HEK293T (cell line): ENCODE results near the gene RGMB.

Experiments used
- CTCF ChIA-PET: fragments of 350-600 bp; formaldehyde crosslinking; extraction: SDS; loops from one replicate; lab custom pipeline; 2021; ENCODE audit warnings: antibody characterized with exemption, inconsistent platforms; lab: Yijun Ruan, JAX
- POLR2A ChIA-PET: fragments of 350-600 bp; formaldehyde crosslinking; extraction: SDS; loops from one replicate; lab custom pipeline; 2020; ENCODE audit warnings: antibody characterized with exemption, inconsistent platforms; lab: Yijun Ruan, JAX
- DNase-seq: peaks from one replicate; pipeline ENCODE4 v3.0.0; 2012; ENCODE audit warnings: mixed read lengths; ENCODE audit errors: extremely low spot score
- ARNT ChIP-seq: fragments of 450-650 bp; IDR thresholded peaks from 2 replicates; pipeline ENCODE4 v1.6.1; 2017; ENCODE audit warnings: mild to moderate bottlenecking
- BHLHE40 ChIP-seq: fragments of 450-650 bp; IDR thresholded peaks from 2 replicates; pipeline ENCODE4 v1.6.1; 2016; ENCODE audit warnings: mild to moderate bottlenecking, moderate library complexity, borderline replicate concordance
- CTBP1 ChIP-seq: fragments of 450-650 bp; IDR thresholded peaks from 2 replicates; pipeline ENCODE4 v1.6.1; 2016; ENCODE audit warnings: borderline replicate concordance
- ELF4 ChIP-seq: fragments of 450-650 bp; IDR thresholded peaks from 2 replicates; pipeline ENCODE4 v1.6.1; 2017; ENCODE audit warnings: antibody characterized with exemption
- FOXA1 ChIP-seq: fragments of 450-650 bp; IDR thresholded peaks from 2 replicates; pipeline ENCODE4 v1.6.1; 2016; ENCODE audit warnings: mild to moderate bottlenecking
- FOXK2 ChIP-seq: fragments of 450-650 bp; IDR thresholded peaks from 2 replicates; pipeline ENCODE4 v1.6.1; 2016; ENCODE audit warnings: mild to moderate bottlenecking
- FOXM1 ChIP-seq: fragments of 450-650 bp; IDR thresholded peaks from 2 replicates; pipeline ENCODE4 v1.6.1; 2017; ENCODE audit warnings: mild to moderate bottlenecking, borderline replicate concordance
- HDGF ChIP-seq: fragments of 450-650 bp; IDR thresholded peaks from 2 replicates; pipeline ENCODE4 v1.6.1; 2017; ENCODE audit warnings: antibody characterized with exemption, borderline replicate concordance
- L3MBTL2 ChIP-seq: fragments of 450-650 bp; conservative IDR thresholded peaks from 2 replicates; pipeline ENCODE4 v1.6.1; 2016; ENCODE audit warnings: mild to moderate bottlenecking
- LEF1 ChIP-seq: fragments of 450-650 bp; IDR thresholded peaks from 2 replicates; pipeline ENCODE4 v1.6.1; 2017; ENCODE audit warnings: mild to moderate bottlenecking, borderline replicate concordance
- NFRKB ChIP-seq: fragments of 450-650 bp; IDR thresholded peaks from 2 replicates; pipeline ENCODE4 v1.6.1; 2016; ENCODE audit warnings: mild to moderate bottlenecking, moderate library complexity
- SP1 ChIP-seq: fragments of 450-650 bp; IDR thresholded peaks from 2 replicates; pipeline ENCODE4 v1.6.1; 2017
- SUZ12 ChIP-seq: fragments of 450-650 bp; IDR thresholded peaks from 2 replicates; pipeline ENCODE4 v1.6.1; 2016; ENCODE audit warnings: mild to moderate bottlenecking
- TARDBP ChIP-seq: fragments of 450-650 bp; IDR thresholded peaks from 2 replicates; pipeline ENCODE4 v1.6.1; 2016
- ZNF384 ChIP-seq: fragments of 450-650 bp; IDR thresholded peaks from 2 replicates; pipeline ENCODE4 v1.6.1; 2016
- TF ChIP-seq, protein P1 (sequence below): fragments of 450-650 bp; IDR thresholded peaks from 2 replicates; pipeline ENCODE4 v1.6.1; 2016

The RGMB gene

GRCh38 chr5:98755406-98755805 lies 18.1 kb upstream of the RGMB start:
- TF ChIP-seq NFRKB (no peak), ELF4 (no peak), LEF1 (no peak), HDGF (no peak), FOXK2 (no peak)
- POLR2A ChIA-PET = no interaction called here
- DNase-seq = no peak
- CTCF ChIA-PET = interaction anchor here (0.7 kb wide), 1 partner anchor 26 kb away, joined by 3 read pairs; no protein-coding TSS in a partner anchor

DNA sequence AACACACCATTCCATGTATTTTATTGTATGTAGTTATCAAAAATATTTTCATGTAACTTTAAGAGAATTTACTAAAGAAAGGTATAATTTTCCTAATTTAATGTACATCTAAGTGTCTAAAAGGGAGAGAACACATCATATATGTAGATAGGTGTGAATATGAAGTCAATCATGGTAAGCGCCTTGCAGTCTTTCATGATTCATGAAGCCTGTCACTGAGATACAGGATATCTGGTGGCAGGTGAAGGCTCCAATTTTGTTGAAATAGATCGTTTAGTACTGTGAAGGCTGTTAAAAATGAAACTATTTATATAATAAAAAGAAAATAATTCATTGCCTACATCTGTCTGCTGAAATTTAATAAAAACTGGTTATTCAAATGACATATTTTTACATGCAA lies 15.5 kb upstream of the RGMB start:
- TF ChIP-seq FOXM1 = no peak
- no peak for TF ChIP-seq ZNF384
- no peak for TF ChIP-seq SP1
- no peak for DNase-seq
- POLR2A ChIA-PET = no interaction called here
- CTCF ChIA-PET = no interaction called here

- ChIA-PET CTCF (no interaction called here), POLR2A (no interaction called here)
- DNase-seq = no peak
- TF ChIP-seq, protein P1, sequence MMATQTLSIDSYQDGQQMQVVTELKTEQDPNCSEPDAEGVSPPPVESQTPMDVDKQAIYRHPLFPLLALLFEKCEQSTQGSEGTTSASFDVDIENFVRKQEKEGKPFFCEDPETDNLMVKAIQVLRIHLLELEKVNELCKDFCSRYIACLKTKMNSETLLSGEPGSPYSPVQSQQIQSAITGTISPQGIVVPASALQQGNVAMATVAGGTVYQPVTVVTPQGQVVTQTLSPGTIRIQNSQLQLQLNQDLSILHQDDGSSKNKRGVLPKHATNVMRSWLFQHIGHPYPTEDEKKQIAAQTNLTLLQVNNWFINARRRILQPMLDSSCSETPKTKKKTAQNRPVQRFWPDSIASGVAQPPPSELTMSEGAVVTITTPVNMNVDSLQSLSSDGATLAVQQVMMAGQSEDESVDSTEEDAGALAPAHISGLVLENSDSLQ = no peak
- TF ChIP-seq CTBP1 (no peak), ELF4 (no peak), FOXM1 (no peak), ARNT (no peak), BHLHE40 (no peak), HDGF (no peak), SP1 (no peak), TARDBP (no peak), FOXA1 (no peak), LEF1 (no peak), NFRKB (no peak), ZNF384 (no peak), FOXK2 (no peak), SUZ12 (no peak), L3MBTL2 (no peak)
Measured at GRCh38 chr5:98763001-98763630, 10.3 kb upstream of the RGMB start.

DNA sequence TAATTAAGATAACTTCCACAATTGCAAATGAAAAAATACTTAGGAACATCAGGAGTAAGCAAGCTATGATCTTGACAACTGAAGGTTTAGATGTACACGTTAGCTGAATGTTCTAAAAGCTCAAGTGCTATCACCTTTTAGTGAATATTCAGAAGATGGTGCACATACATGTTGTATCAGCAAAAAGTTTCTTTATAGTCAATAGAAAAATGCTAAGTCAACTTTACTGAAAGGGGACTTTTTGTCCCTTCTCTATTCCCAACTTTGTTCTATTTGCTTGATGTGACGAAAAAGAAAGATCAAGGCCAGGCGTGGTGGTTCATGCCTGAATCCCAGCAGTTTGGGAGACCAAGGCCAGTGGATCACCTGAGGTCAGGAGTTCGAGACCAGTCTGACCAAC lies 7.6 kb upstream of the RGMB start:
- CTCF ChIA-PET = no interaction called here
- POLR2A ChIA-PET = no interaction called here
- TF ChIP-seq TARDBP = no peak
- no peak for TF ChIP-seq NFRKB
- TF ChIP-seq ELF4 = no peak
- no peak for TF ChIP-seq FOXK2
- no peak for TF ChIP-seq ZNF384
- DNase-seq = no peak

DNA sequence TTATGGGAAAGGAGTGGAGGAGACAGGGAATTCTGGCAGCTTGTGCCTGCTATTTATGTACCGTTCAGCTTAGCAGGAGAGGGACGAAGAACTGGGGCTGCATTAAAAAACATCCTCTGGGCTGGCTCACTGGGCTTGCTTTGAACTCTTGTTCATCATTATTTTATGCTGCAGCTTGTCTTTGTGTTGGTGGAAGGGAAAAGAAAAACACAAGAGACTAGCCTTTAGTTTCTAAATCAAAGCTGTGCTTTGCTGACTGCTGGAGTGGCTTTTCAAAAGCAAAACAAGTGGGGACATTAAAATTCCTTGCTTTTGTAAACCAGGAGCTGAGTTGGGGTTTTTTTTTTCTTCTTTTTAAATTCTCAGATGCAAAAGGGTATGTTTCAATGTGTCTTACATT lies 5.9 kb upstream of the RGMB start:
- CTCF ChIA-PET = interaction anchor here (0.8 to 5.5 kb wide), 5 partner anchors 18 to 618 kb away, joined by 3 to 56 read pairs (median 3); no protein-coding TSS in a partner anchor
- TF ChIP-seq TARDBP (no peak), HDGF (no peak), LEF1 (no peak), ELF4 (no peak), ARNT (no peak), BHLHE40 (no peak), SUZ12 (no peak), FOXM1 (no peak), ZNF384 (no peak), NFRKB (no peak), FOXK2 (no peak), CTBP1 (no peak), L3MBTL2 (no peak), SP1 (no peak), FOXA1 (no peak)
- TF ChIP-seq, protein P1 = no peak
- DNase-seq = no peak
- POLR2A ChIA-PET = no interaction called here

- CTCF ChIA-PET = interaction anchor here (0.6 to 5.5 kb wide), 10 partner anchors 18 to 640 kb away, joined by 3 to 56 read pairs (median 3); no protein-coding TSS in a partner anchor
- DNase-seq = peak; percentile 50
- TF ChIP-seq L3MBTL2 = 0 out of 2 replicates have a peak, but pooled peaks have one; percentile 10
- no peak for TF ChIP-seq LEF1
- POLR2A ChIA-PET = no interaction called here
Measured at GRCh38 chr5:98768160-98768959, 5.1 kb upstream of the RGMB start.

- CTCF ChIA-PET = interaction anchor here (0.6 to 5.5 kb wide), 8 partner anchors 12 to 1961 kb away, joined by 3 to 56 read pairs (median 4); no protein-coding TSS in a partner anchor
- TF ChIP-seq HDGF (no peak), ZNF384 (no peak), SUZ12 (no peak)
- DNase-seq = no peak
- POLR2A ChIA-PET = interaction anchor here (1.1 kb wide), 1 partner anchor 27 kb away, joined by 7 read pairs; no protein-coding TSS in a partner anchor
Measured at GRCh38 chr5:98768960-98769209, 4.6 kb upstream of the RGMB start.
